Hepatocyte (in vitro differentiated cells): ENCODE measurements around the gene CYP2A7. TPM values are rescaled to one million over a fixed set of nuclear protein-coding genes. Genes with fewer than 3 reads are reported as not detected.
A peak's percentile ranks its signal among the peaks of the same experiment; 100 is the strongest.
"Not testable (repeated sequence)": the region's sequence is repeated elsewhere in the genome, so short reads cannot be mapped to it uniquely, and the experiment has no call there.

Experiments used
- DNase-seq: peaks from one replicate; pipeline ENCODE4 v3.0.0-alpha.2; 2016; ENCODE audit warnings: low spot score
- H2AFZ ChIP-seq: fragments of 200-600 bp; sonication (generic); 2 replicates; pipeline ENCODE4 v1.6.0; 2016; ENCODE audit warnings: antibody characterized with exemption, mild to moderate bottlenecking
- H3K27ac ChIP-seq: fragments of 200-600 bp; sonication (generic); 2 replicates; pipeline ENCODE4 v1.5.1; 2016; ENCODE audit warnings: mild to moderate bottlenecking
- H3K27me3 ChIP-seq: fragments of 200-600 bp; sonication (generic); 2 replicates; pipeline ENCODE4 v1.6.1; 2016
- H3K36me3 ChIP-seq: fragments of 200-600 bp; sonication (generic); replicated peaks from 2 replicates; pipeline ENCODE4 v1.5.1; 2016; ENCODE audit warnings: low read depth; ENCODE audit not compliant: insufficient read depth
- H3K4me1 ChIP-seq: fragments of 200-600 bp; sonication (generic); 2 replicates; pipeline ENCODE4 v1.5.1; 2016; ENCODE audit warnings: mild to moderate bottlenecking, moderate library complexity; ENCODE audit not compliant: insufficient read depth
- H3K4me2 ChIP-seq: fragments of 200-600 bp; sonication (generic); 2 replicates; pipeline ENCODE4 v1.6.0; 2016
- H3K4me3 ChIP-seq: fragments of 200-600 bp; sonication (generic); 2 replicates; pipeline ENCODE4 v1.5.1; 2016; ENCODE audit warnings: mild to moderate bottlenecking
- H3K79me2 ChIP-seq: fragments of 200-600 bp; sonication (generic); 2 replicates; pipeline ENCODE4 v1.6.0; 2017; ENCODE audit warnings: mild to moderate bottlenecking
- H3K9me2 ChIP-seq: fragments of 200-600 bp; sonication (generic); replicated peaks from 2 replicates; pipeline ENCODE4 v1.6.0; 2017; ENCODE audit warnings: mild to moderate bottlenecking; ENCODE audit not compliant: insufficient read depth
- H3K9me3 ChIP-seq: fragments of 200-600 bp; sonication (generic); 2 replicates; pipeline ENCODE4 v1.5.1; 2016; ENCODE audit warnings: low read depth, mild to moderate bottlenecking
- H4K20me1 ChIP-seq: fragments of 200-600 bp; sonication (generic); 2 replicates; pipeline ENCODE4 v1.6.0; 2016; ENCODE audit warnings: mild to moderate bottlenecking; ENCODE audit not compliant: insufficient read depth, poor library complexity, severe bottlenecking
- EZH2 ChIP-seq: fragments of 200-600 bp; sonication (generic); IDR thresholded peaks from 2 replicates; pipeline ENCODE4 v1.6.1; 2016; ENCODE audit warnings: antibody characterized with exemption, mild to moderate bottlenecking, borderline replicate concordance
- EZH2phosphoT487 ChIP-seq: fragments of 200-600 bp; sonication (generic); IDR thresholded peaks from one replicate; pipeline ENCODE4 v1.6.1; 2018; ENCODE audit warnings: antibody characterized with exemption, mild to moderate bottlenecking, low read depth, moderate library complexity; ENCODE audit not compliant: unreplicated experiment, severe bottlenecking
- WGBS: methylation state at CpG from one replicate; pipeline ENCODE4 v1.1.6; 2016; ENCODE audit warnings: low lambda C conversion rate; ENCODE audit errors: missing lambda C conversion rate; 5-methylcytosine and 5-hydroxymethylcytosine counted together
- polyA plus RNA-seq: library from polyadenylated mRNA; unstranded; fragments of >200 nt; fragmentation: Nextera tagmentation; extraction: Ambion mirVana; gene quantifications from 2 replicates; pipeline ENCODE4 v1.2.1, GENCODE V29; 2016
- total RNA-seq: library from RNA; depleted of rRNA; stranded (reverse); fragments of >200 nt; gene quantifications from 2 replicates; pipeline ENCODE4 v1.2.3, GENCODE V29; 2014
- TF ChIP-seq, protein P1 (sequence below): fragments of 200-600 bp; sonication (generic); IDR thresholded peaks from 2 replicates; pipeline ENCODE4 v1.5.1; 2016; ENCODE audit warnings: antibody characterized with exemption, mild to moderate bottlenecking; ENCODE audit not compliant: poor library complexity

The CYP2A7 gene
- total and polyA plus RNA-seq, 2 experiments from 2014 or later = not detected

DNA sequence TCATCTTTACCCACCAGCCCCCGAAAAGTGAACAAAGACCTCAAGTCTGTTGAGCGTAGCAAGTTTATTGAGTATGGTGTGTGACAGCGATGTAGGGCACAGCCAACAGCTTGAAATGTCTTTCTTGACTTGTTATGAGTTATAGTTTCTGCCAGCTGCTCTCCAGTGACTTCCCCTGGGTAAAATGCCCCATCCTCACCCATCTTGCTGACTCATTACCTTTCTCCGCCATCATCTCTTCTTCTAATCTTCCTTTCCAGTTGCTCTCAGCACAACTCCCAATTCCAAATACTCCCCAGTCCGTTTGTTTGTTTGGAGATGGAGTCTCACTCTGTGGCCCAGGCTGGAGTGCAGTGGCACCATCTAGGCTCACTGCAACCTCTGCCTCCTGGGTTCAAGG, 18.5 kb upstream of the CYP2A7 start:
- H3K27ac ChIP-seq, H3K4me3 ChIP-seq, H3K9me3 ChIP-seq, H3K4me2 ChIP-seq, H4K20me1 ChIP-seq, H3K27me3 ChIP-seq, H3K79me2 ChIP-seq, H3K9me2 ChIP-seq, H3K36me3 ChIP-seq, H3K4me1 ChIP-seq, DNase-seq, H2AFZ ChIP-seq: not testable (repeated sequence)
- 94% methylated on average over 5 of the region's 5 CpGs for WGBS

GRCh38 chr19:40899964-40900363, 17.9 kb upstream of the CYP2A7 start:
- WGBS = 85% methylated on average over 12 of the region's 12 CpGs
- not testable (repeated sequence) for H3K4me3 ChIP-seq, H4K20me1 ChIP-seq, H3K27me3 ChIP-seq, H3K9me3 ChIP-seq, H3K4me2 ChIP-seq, H3K4me1 ChIP-seq, H3K36me3 ChIP-seq, H3K27ac ChIP-seq, DNase-seq, H3K79me2 ChIP-seq, H2AFZ ChIP-seq, H3K9me2 ChIP-seq

GRCh38 chr19:40896843-40897789, 15.1 kb upstream of the CYP2A7 start:
- 83% methylated on average over 13 of the region's 13 CpGs for WGBS
- H2AFZ ChIP-seq, H3K4me3 ChIP-seq, H3K4me1 ChIP-seq, H3K27me3 ChIP-seq, H3K4me2 ChIP-seq, H3K9me3 ChIP-seq, H4K20me1 ChIP-seq, H3K79me2 ChIP-seq, H3K36me3 ChIP-seq, H3K9me2 ChIP-seq: not testable (repeated sequence)
- peak overlapping the region; percentile 34 for H3K27ac ChIP-seq
- peak; percentile 18 for DNase-seq

GRCh38 chr19:40896418-40896796, 14.4 kb upstream of the CYP2A7 start:
- Histone ChIP-seq H3K36me3 (no peaks in the 10 kb centered on the region), H3K4me3 (no peak overlapping the region), H2AFZ (no peak overlapping the region), H3K4me1 (peaks cover 5% of the 10 kb centered on the region), H3K9me2 (no peaks in the 10 kb centered on the region), H3K4me2 (no peak overlapping the region), H3K27ac (no peak overlapping the region), H3K79me2 (no peaks in the 10 kb centered on the region), H4K20me1 (no peaks in the 10 kb centered on the region), H3K9me3 (no peaks in the 10 kb centered on the region), H3K27me3 (no peaks in the 10 kb centered on the region)
- DNase-seq = no peak
- TF ChIP-seq EZH2 = no peak
- TF ChIP-seq, protein P1, sequence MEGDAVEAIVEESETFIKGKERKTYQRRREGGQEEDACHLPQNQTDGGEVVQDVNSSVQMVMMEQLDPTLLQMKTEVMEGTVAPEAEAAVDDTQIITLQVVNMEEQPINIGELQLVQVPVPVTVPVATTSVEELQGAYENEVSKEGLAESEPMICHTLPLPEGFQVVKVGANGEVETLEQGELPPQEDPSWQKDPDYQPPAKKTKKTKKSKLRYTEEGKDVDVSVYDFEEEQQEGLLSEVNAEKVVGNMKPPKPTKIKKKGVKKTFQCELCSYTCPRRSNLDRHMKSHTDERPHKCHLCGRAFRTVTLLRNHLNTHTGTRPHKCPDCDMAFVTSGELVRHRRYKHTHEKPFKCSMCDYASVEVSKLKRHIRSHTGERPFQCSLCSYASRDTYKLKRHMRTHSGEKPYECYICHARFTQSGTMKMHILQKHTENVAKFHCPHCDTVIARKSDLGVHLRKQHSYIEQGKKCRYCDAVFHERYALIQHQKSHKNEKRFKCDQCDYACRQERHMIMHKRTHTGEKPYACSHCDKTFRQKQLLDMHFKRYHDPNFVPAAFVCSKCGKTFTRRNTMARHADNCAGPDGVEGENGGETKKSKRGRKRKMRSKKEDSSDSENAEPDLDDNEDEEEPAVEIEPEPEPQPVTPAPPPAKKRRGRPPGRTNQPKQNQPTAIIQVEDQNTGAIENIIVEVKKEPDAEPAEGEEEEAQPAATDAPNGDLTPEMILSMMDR = no peak
- TF ChIP-seq EZH2phosphoT487 = no peak
- 92% methylated on average over 5 of the region's 5 CpGs for WGBS

GRCh38 chr19:40893112-40893511, 11.1 kb upstream of the CYP2A7 start:
- Histone ChIP-seq H3K9me2 (no peaks in the 10 kb centered on the region), H3K27me3 (no peaks in the 10 kb centered on the region), H3K79me2 (no peaks in the 10 kb centered on the region), H3K36me3 (no peaks in the 10 kb centered on the region), H3K4me2 (no peak overlapping the region), H3K27ac (no peak overlapping the region), H3K4me1 (peaks cover 5% of the 10 kb centered on the region), H3K4me3 (no peak overlapping the region), H4K20me1 (no peaks in the 10 kb centered on the region), H3K9me3 (no peaks in the 10 kb centered on the region), H2AFZ (no peak overlapping the region)
- TF ChIP-seq, protein P1 = no peak
- TF ChIP-seq EZH2 (no peak), EZH2phosphoT487 (no peak)
- DNase-seq = no peak
